ENCODE data around the gene FSTL5.

Gene FSTL5

GRCh38 chr4:161546902-161547301 is 616.9 kb downstream of the FSTL5 start:
- Histone ChIP-seq H3K36me3 (ENCODE audit: insufficient read depth, low read length) (no peaks in the 10 kb centered on the region), H3K27ac (ENCODE audit: low read depth, low read length) (no peak overlapping the region), H3K79me2 (ENCODE audit: control insufficient read depth, insufficient read depth, low read length, unreplicated experiment) (no peaks in the 10 kb centered on the region), H3K4me1 (ENCODE audit: control insufficient read depth, insufficient read depth, low read length, unreplicated experiment) (no peaks in the 10 kb centered on the region), H3K4me3 (ENCODE audit: low read depth, low read length) (no peak overlapping the region), H3K27me3 (ENCODE audit: insufficient read depth, low read length) (no peaks in the 10 kb centered on the region), H2AFZ (ENCODE audit: low read length, unreplicated experiment) (no peak overlapping the region)

DNA sequence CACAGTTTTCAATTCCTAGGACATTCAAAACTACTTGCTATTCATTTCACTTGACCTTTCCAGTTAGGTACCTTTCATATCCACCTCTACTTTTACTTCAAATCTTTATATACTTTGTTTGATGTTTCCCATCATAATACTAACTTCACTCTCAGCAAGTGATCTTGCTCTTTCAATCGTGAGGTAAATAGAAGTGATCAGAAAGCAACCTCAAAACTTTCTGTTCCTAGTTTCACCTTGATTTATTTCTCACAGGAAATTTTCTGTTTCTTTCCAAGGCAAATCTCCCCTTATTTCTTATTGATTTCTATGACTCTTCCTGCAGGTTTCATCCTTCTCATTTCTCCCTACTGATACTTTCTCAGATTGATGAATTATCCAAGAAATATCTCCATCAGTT is 623.5 kb downstream of the FSTL5 start:
- H3K79me2 ChIP-seq (ENCODE audit: control insufficient read depth, insufficient read depth, low read length, unreplicated experiment): no peaks in the 10 kb centered on the region
- H2AFZ ChIP-seq (ENCODE audit: low read length, unreplicated experiment): no peak overlapping the region
- no peaks in the 10 kb centered on the region for H3K4me1 ChIP-seq (ENCODE audit: control insufficient read depth, insufficient read depth, low read length, unreplicated experiment)
- no peak overlapping the region for H3K4me3 ChIP-seq (ENCODE audit: low read depth, low read length)
- no peaks in the 10 kb centered on the region for H3K27me3 ChIP-seq (ENCODE audit: insufficient read depth, low read length)
- H3K36me3 ChIP-seq (ENCODE audit: insufficient read depth, low read length): no peaks in the 10 kb centered on the region
- H3K27ac ChIP-seq (ENCODE audit: low read depth, low read length): no peak overlapping the region

DNA sequence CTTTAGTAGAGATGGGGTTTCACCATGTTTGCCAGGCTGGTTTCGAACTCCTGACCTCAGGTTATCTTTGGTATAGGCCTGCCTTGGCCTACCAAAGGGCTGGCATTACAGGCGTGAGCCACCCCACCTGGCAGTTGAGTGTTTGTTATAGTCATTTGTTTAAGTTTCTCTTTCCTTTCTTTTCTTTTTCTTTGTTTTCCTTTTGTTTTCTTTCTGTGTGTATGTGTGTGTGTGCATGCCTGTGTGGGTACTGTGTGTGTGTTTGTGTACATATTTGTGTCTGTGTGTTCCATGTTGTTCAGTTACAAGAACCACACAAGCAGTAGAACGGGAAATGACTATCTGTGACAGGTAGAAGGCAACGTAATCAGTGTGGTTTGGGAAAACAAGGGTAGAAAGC is 624.9 kb downstream of the FSTL5 start:
- H2AFZ ChIP-seq (ENCODE audit: low read length, unreplicated experiment): no peak overlapping the region
- H3K4me1 ChIP-seq (ENCODE audit: control insufficient read depth, insufficient read depth, low read length, unreplicated experiment): no peaks in the 10 kb centered on the region

GRCh38 chr4:161530710-161531109 is 633.1 kb downstream of the FSTL5 start:
- Histone ChIP-seq H3K4me3 (ENCODE audit: low read depth, low read length) (no peak overlapping the region), H3K4me1 (ENCODE audit: control insufficient read depth, insufficient read depth, low read length, unreplicated experiment) (no peaks in the 10 kb centered on the region), H2AFZ (ENCODE audit: low read length, unreplicated experiment) (no peak overlapping the region), H3K79me2 (ENCODE audit: control insufficient read depth, insufficient read depth, low read length, unreplicated experiment) (no peaks in the 10 kb centered on the region), H3K36me3 (ENCODE audit: insufficient read depth, low read length) (no peaks in the 10 kb centered on the region), H3K27ac (ENCODE audit: low read depth, low read length) (no peak overlapping the region), H3K27me3 (ENCODE audit: insufficient read depth, low read length) (no peaks in the 10 kb centered on the region)

More for the DNA sequence above, 624.9 kb downstream of the FSTL5 start:
- Histone ChIP-seq H3K36me3 (ENCODE audit: insufficient read depth, low read length) (no peaks in the 10 kb centered on the region), H3K27me3 (ENCODE audit: insufficient read depth, low read length) (no peaks in the 10 kb centered on the region), H3K79me2 (ENCODE audit: control insufficient read depth, insufficient read depth, low read length, unreplicated experiment) (no peaks in the 10 kb centered on the region), H3K4me3 (ENCODE audit: low read depth, low read length) (no peak overlapping the region), H3K27ac (ENCODE audit: low read depth, low read length) (no peak overlapping the region)

GRCh38 chr4:161525121-161525520 is 638.7 kb downstream of the FSTL5 start:
- no peak overlapping the region for H3K4me3 ChIP-seq (ENCODE audit: low read depth, low read length)

GRCh38 chr4:161522031-161522430 is 641.8 kb downstream of the FSTL5 start:
- H3K27ac ChIP-seq (ENCODE audit: low read depth, low read length): no peak overlapping the region
- H3K27me3 ChIP-seq (ENCODE audit: insufficient read depth, low read length): no peaks in the 10 kb centered on the region
- H3K4me3 ChIP-seq (ENCODE audit: low read depth, low read length): no peak overlapping the region
- no peaks in the 10 kb centered on the region for H3K79me2 ChIP-seq (ENCODE audit: control insufficient read depth, insufficient read depth, low read length, unreplicated experiment)
- H2AFZ ChIP-seq (ENCODE audit: low read length, unreplicated experiment): no peak overlapping the region
- no peaks in the 10 kb centered on the region for H3K4me1 ChIP-seq (ENCODE audit: control insufficient read depth, insufficient read depth, low read length, unreplicated experiment)
- no peaks in the 10 kb centered on the region for H3K36me3 ChIP-seq (ENCODE audit: insufficient read depth, low read length)

More at GRCh38 chr4:161525121-161525520, 638.7 kb downstream of the FSTL5 start:
- H3K79me2 ChIP-seq (ENCODE audit: control insufficient read depth, insufficient read depth, low read length, unreplicated experiment): no peaks in the 10 kb centered on the region
- H3K4me1 ChIP-seq (ENCODE audit: control insufficient read depth, insufficient read depth, low read length, unreplicated experiment): no peaks in the 10 kb centered on the region
- H3K36me3 ChIP-seq (ENCODE audit: insufficient read depth, low read length): no peaks in the 10 kb centered on the region
- no peak overlapping the region for H2AFZ ChIP-seq (ENCODE audit: low read length, unreplicated experiment)
- H3K27me3 ChIP-seq (ENCODE audit: insufficient read depth, low read length): no peaks in the 10 kb centered on the region
- no peak overlapping the region for H3K27ac ChIP-seq (ENCODE audit: low read depth, low read length)

DNA sequence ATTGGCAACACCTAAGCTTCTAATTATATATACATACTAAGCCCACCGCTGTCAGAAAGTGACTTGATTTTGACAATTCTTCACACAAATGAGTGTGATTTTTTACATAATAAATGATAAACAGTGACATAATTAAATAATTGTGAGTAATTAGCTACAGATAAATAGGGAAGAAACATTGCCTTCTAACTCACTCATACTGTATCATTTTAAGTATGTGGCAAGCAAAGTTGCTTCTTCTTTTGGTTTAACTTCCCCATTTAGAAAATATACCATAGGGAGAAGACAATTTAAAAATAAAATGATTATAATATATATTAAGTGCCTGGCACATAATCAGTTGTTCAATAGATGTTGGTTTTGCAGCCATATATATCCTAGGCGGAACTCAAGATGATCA is 644.2 kb downstream of the FSTL5 start:
- Histone ChIP-seq H3K36me3 (ENCODE audit: insufficient read depth, low read length) (no peaks in the 10 kb centered on the region), H3K4me3 (ENCODE audit: low read depth, low read length) (no peak overlapping the region), H3K27me3 (ENCODE audit: insufficient read depth, low read length) (no peaks in the 10 kb centered on the region), H3K27ac (ENCODE audit: low read depth, low read length) (no peak overlapping the region), H3K79me2 (ENCODE audit: control insufficient read depth, insufficient read depth, low read length, unreplicated experiment) (no peaks in the 10 kb centered on the region), H3K4me1 (ENCODE audit: control insufficient read depth, insufficient read depth, low read length, unreplicated experiment) (no peaks in the 10 kb centered on the region), H2AFZ (ENCODE audit: low read length, unreplicated experiment) (no peak overlapping the region)

GRCh38 chr4:161517941-161518340 is 645.9 kb downstream of the FSTL5 start:
- H2AFZ ChIP-seq (ENCODE audit: low read length, unreplicated experiment): no peak overlapping the region
- H3K36me3 ChIP-seq (ENCODE audit: insufficient read depth, low read length): no peaks in the 10 kb centered on the region
- H3K4me1 ChIP-seq (ENCODE audit: control insufficient read depth, insufficient read depth, low read length, unreplicated experiment): no peaks in the 10 kb centered on the region
- H3K27me3 ChIP-seq (ENCODE audit: insufficient read depth, low read length): no peaks in the 10 kb centered on the region
- no peaks in the 10 kb centered on the region for H3K79me2 ChIP-seq (ENCODE audit: control insufficient read depth, insufficient read depth, low read length, unreplicated experiment)
- H3K27ac ChIP-seq (ENCODE audit: low read depth, low read length): no peak overlapping the region
- H3K4me3 ChIP-seq (ENCODE audit: low read depth, low read length): no peak overlapping the region

GRCh38 chr4:161505141-161505540 is 658.7 kb downstream of the FSTL5 start:
- H3K4me1 ChIP-seq (ENCODE audit: control insufficient read depth, insufficient read depth, low read length, unreplicated experiment): no peaks in the 10 kb centered on the region
- H3K27me3 ChIP-seq (ENCODE audit: insufficient read depth, low read length): no peaks in the 10 kb centered on the region
- H3K27ac ChIP-seq (ENCODE audit: low read depth, low read length): no peak overlapping the region
- no peak overlapping the region for H3K4me3 ChIP-seq (ENCODE audit: low read depth, low read length)
- no peak overlapping the region for H2AFZ ChIP-seq (ENCODE audit: low read length, unreplicated experiment)
- H3K36me3 ChIP-seq (ENCODE audit: insufficient read depth, low read length): no peaks in the 10 kb centered on the region
- no peaks in the 10 kb centered on the region for H3K79me2 ChIP-seq (ENCODE audit: control insufficient read depth, insufficient read depth, low read length, unreplicated experiment)

DNA sequence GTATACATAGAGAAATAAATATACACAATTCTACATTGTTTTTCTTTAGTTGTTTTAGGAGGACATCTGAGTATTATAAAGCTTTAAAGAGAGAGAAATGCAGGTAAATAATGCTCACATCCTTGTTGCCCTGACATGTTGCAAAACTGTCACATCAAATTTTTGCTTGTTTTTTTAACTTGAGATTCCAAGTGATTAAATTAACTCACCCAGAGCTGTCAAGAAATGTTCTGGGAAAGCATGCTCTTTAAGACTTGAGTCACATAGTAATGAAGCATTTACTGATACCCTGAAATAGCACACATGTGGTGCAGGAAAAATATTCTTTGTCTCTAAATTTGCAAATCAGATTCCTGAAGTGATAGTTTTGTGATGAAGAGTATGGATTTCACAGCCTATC is 665.6 kb downstream of the FSTL5 start:
- Histone ChIP-seq H3K36me3 (ENCODE audit: insufficient read depth, low read length) (no peaks in the 10 kb centered on the region), H3K4me1 (ENCODE audit: control insufficient read depth, insufficient read depth, low read length, unreplicated experiment) (no peaks in the 10 kb centered on the region), H2AFZ (ENCODE audit: low read length, unreplicated experiment) (no peak overlapping the region), H3K79me2 (ENCODE audit: control insufficient read depth, insufficient read depth, low read length, unreplicated experiment) (no peaks in the 10 kb centered on the region), H3K4me3 (ENCODE audit: low read depth, low read length) (no peak overlapping the region), H3K27ac (ENCODE audit: low read depth, low read length) (no peak overlapping the region), H3K27me3 (ENCODE audit: insufficient read depth, low read length) (no peaks in the 10 kb centered on the region)

DNA sequence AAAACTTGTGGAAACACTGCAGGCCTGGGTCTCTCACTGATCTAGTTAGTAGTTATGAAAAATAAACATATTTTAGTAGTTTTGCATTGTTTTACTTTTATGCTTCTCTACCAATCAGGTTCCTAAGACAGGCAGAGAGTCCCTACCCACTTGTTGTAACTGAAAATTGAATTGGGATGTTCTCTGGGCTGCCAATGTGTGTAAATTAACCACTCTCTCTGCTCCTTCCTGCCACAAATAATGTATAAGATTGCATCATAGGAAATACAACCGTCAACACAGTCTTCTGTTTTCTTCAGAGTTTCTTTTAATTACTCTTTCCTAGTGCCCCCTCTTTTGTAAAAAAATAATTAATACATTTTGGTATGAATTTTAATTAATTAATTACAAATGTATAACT is 677.3 kb downstream of the FSTL5 start:
- H3K27ac ChIP-seq (ENCODE audit: low read depth, low read length): no peak overlapping the region
- no peaks in the 10 kb centered on the region for H3K4me1 ChIP-seq (ENCODE audit: control insufficient read depth, insufficient read depth, low read length, unreplicated experiment)
- H3K36me3 ChIP-seq (ENCODE audit: insufficient read depth, low read length): no peaks in the 10 kb centered on the region
- H2AFZ ChIP-seq (ENCODE audit: low read length, unreplicated experiment): no peak overlapping the region
- no peak overlapping the region for H3K4me3 ChIP-seq (ENCODE audit: low read depth, low read length)
- H3K79me2 ChIP-seq (ENCODE audit: control insufficient read depth, insufficient read depth, low read length, unreplicated experiment): no peaks in the 10 kb centered on the region
- no peaks in the 10 kb centered on the region for H3K27me3 ChIP-seq (ENCODE audit: insufficient read depth, low read length)

Data from ACC112 (cell line).